Measurements from ENCODE around the gene DUSP14.

Gene DUSP14

DNA sequence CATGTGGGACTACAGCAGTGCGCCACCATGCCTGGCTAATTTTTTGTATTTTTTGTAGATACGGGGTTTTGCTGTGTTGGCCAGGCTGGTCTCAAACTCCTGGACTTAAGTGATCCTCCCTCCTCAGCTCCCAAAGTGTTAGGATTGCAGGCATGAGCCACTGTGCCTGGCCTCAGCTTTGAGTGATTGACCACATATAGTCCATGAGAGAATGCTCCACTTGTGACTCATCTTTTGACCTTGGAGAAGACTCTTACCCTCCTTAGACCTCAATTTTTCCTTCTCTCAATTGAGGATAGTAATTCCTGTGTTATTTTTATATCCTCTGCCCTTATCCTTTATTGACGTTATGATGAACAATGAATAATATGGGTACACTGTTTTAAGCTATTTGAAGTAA is 30.9 kb upstream of the DUSP14 start:
- in situ Hi-C loops (cut with MboI; ENCODE audit: low sequenced_read_pairs, unreplicated experiment): no loop called here
- TF ChIP-seq, protein P1, sequence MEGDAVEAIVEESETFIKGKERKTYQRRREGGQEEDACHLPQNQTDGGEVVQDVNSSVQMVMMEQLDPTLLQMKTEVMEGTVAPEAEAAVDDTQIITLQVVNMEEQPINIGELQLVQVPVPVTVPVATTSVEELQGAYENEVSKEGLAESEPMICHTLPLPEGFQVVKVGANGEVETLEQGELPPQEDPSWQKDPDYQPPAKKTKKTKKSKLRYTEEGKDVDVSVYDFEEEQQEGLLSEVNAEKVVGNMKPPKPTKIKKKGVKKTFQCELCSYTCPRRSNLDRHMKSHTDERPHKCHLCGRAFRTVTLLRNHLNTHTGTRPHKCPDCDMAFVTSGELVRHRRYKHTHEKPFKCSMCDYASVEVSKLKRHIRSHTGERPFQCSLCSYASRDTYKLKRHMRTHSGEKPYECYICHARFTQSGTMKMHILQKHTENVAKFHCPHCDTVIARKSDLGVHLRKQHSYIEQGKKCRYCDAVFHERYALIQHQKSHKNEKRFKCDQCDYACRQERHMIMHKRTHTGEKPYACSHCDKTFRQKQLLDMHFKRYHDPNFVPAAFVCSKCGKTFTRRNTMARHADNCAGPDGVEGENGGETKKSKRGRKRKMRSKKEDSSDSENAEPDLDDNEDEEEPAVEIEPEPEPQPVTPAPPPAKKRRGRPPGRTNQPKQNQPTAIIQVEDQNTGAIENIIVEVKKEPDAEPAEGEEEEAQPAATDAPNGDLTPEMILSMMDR (IDR thresholded peaks at IDR 0.05; ENCODE audit: borderline replicate concordance, control extremely low read depth, extremely low read depth, insufficient read depth, missing control alignments): no peak
- DNase-seq (ENCODE audit: low spot score): no peak

DNA sequence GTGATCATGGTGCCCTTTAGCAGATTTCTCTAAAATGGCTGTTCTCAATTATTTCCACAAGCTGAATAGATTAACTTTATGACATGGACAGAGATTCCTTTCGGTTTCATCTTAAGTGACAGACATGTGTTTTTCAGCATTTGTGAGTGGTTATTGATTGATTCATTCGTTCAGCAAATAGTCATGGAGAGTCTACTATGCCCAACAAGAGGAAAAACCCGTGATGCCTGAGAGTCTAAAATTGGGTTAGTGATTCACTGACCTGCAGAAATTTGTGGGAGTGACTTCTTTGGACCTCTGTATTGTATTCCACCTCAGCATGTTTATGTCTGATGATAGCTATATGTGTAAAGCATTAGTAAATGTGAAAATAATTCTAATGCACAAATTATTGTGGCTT is 28.0 kb upstream of the DUSP14 start:
- in situ Hi-C loops (cut with MboI; ENCODE audit: low sequenced_read_pairs, unreplicated experiment): no loop called here
- no peak for DNase-seq (ENCODE audit: low spot score)
- TF ChIP-seq, protein P1 (IDR thresholded peaks at IDR 0.05; ENCODE audit: borderline replicate concordance, control extremely low read depth, extremely low read depth, insufficient read depth, missing control alignments): no peak

DNA sequence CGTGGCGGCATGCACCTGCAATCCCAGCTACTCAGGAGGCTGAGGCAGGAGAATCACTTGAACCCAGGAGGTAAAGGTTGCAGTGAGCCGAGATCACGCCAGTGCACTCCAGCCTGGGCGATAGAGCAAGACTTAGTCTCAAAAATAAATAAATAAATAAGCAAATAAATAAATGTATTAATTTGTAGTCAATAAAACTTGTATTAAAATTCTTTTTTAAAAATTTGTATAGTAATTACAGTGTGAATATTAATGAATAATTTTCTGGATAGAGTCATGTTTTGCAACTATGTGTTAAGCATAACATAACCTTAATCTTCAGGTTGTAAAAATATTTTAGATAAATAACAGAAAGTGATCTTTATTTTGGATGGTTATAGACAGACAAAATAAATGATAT is 27.2 kb upstream of the DUSP14 start:
- TF ChIP-seq, protein P1 (IDR thresholded peaks at IDR 0.05; ENCODE audit: borderline replicate concordance, control extremely low read depth, extremely low read depth, insufficient read depth, missing control alignments): no peak
- in situ Hi-C loops (cut with MboI; ENCODE audit: low sequenced_read_pairs, unreplicated experiment): no loop called here
- no peak for DNase-seq (ENCODE audit: low spot score)

DNA sequence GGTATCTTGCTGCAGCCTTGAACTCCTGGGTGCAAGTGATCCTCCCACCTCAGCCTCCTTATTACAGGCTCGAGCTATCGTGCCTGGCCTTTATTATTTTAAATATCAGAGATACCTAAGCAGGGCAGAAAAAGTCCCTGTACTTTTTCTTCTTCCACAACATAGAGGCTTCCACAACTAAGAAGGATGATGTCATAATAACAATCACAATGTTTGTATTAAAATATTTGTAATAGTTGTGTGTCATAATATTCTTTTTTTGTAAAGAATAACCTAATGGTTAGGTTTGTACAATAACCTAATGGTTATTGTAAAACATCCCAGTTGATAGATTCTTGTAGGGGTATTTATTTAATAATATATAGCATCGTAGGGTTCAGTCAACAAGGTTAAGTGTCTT is 26.7 kb upstream of the DUSP14 start:
- TF ChIP-seq, protein P1 (IDR thresholded peaks at IDR 0.05; ENCODE audit: borderline replicate concordance, control extremely low read depth, extremely low read depth, insufficient read depth, missing control alignments): no peak
- no peak for DNase-seq (ENCODE audit: low spot score)
- in situ Hi-C loops (cut with MboI; ENCODE audit: low sequenced_read_pairs, unreplicated experiment): no loop called here

DNA sequence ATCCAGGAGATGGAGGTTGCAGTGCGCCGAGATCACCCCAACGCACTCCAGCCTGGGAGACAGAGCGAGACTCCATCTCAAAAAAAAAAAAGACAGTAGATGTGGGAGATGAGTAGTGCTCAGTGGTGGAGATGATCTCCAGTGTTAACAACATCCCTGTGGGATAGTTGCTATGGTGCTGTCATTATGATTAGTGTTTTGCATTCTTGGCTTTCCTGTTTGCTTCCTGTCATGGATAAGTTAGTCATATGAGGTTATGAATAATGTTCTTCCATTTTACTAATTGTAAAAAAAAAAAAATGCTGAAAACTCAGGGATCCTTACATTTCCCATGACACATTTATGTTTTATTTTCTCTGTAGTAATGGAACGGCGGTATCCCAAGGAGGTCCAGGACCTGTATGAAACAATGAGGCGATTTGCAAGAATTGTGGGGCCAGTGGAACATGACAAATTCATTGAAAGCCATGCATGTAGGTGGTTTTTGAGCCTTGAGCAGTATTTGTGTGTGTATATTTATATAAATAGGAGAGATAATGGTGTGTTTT is 24.5 kb upstream of the DUSP14 start:
- DNase-seq (ENCODE audit: low spot score): no peak
- TF ChIP-seq, protein P1 (IDR thresholded peaks at IDR 0.05; ENCODE audit: borderline replicate concordance, control extremely low read depth, extremely low read depth, insufficient read depth, missing control alignments): no peak
- in situ Hi-C loops (cut with MboI; ENCODE audit: low sequenced_read_pairs, unreplicated experiment): no loop called here

DNA sequence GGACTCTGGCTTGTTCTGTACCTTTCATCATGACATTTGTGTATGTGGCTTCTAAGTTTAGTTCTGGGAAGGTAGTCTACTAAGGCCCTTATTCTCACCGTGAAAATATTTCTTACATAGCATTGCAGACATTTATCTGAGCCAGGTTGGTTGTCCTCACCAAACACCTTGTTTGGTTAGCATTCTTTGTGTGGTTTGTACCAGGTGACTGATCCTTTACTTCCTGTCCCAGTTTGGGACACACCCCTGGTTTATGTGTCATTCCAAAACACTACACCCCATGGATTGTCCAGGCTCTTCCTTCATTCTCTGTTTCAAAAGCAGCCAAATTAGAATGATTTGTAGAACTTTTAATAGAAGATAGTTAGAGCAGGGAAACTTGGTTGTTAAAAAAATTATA is 23.2 kb upstream of the DUSP14 start:
- TF ChIP-seq, protein P1 (IDR thresholded peaks at IDR 0.05; ENCODE audit: borderline replicate concordance, control extremely low read depth, extremely low read depth, insufficient read depth, missing control alignments): no peak
- DNase-seq (ENCODE audit: low spot score): no peak

DNA sequence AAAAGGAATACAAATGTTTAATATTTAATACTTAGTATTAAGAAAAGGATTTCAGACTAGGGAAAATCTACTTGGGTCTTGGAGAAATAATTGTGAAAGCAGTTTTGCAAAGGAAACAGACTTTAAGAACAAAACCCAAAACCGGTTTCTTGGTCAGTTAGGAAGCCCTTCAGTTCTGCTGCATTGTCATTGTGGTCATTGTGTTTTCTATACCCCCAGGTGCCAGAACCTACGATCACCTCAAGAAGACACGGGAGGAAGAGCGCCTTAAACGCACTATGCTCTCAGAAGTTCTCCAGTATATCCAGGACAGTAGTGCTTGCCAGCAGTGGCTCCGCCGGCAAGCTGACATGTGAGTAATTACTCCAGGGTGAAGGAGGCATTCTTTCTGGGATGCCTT is 19.5 kb upstream of the DUSP14 start:
- DNase-seq (ENCODE audit: low spot score): no peak
- TF ChIP-seq, protein P1 (IDR thresholded peaks at IDR 0.05; ENCODE audit: borderline replicate concordance, control extremely low read depth, extremely low read depth, insufficient read depth, missing control alignments): no peak
- in situ Hi-C loops (cut with MboI; ENCODE audit: low sequenced_read_pairs, unreplicated experiment): no loop called here

More for the DNA sequence above, 23.2 kb upstream of the DUSP14 start:
- in situ Hi-C loops (cut with MboI; ENCODE audit: low sequenced_read_pairs, unreplicated experiment): no loop called here

Measured in GM13976 (cell line).